Loucy (cell line): Measurements from ENCODE around the gene LGALS3BP.

ENCODE experiments used
- H2AFZ ChIP-seq: fragments of 200-600 bp; sonication (generic); 2 replicates; pipeline ENCODE4 v1.6.0; 2016; ENCODE audit warnings: antibody characterized with exemption, mild to moderate bottlenecking, low read length, moderate library complexity
- H3F3A ChIP-seq: fragments of 200-600 bp; 2 replicates; pipeline ENCODE4 v1.6.0; 2016; ENCODE audit warnings: antibody characterized with exemption, low read depth, mild to moderate bottlenecking
- H3K27me3 ChIP-seq: fragments of 200-600 bp; sonication (generic); 2 replicates; pipeline ENCODE4 v1.6.1; 2014; ENCODE audit warnings: low read length, mild to moderate bottlenecking; ENCODE audit not compliant: insufficient read depth, poor library complexity, severe bottlenecking
- H3K36me3 ChIP-seq: fragments of 200-600 bp; sonication (generic); 2 replicates; pipeline ENCODE4 v1.6.1; 2016; ENCODE audit warnings: low read length; ENCODE audit not compliant: insufficient read depth
- H3K4me1 ChIP-seq: fragments of 200-600 bp; sonication (generic); 2 replicates; pipeline ENCODE4 v1.5.1; 2014; ENCODE audit warnings: low read length, mild to moderate bottlenecking; ENCODE audit not compliant: insufficient read depth, poor library complexity, severe bottlenecking
- H3K4me2 ChIP-seq: fragments of 200-600 bp; sonication (generic); 2 replicates; pipeline ENCODE4 v1.6.0; 2014; ENCODE audit warnings: antibody characterized with exemption, low read length, low read depth, mild to moderate bottlenecking; ENCODE audit not compliant: poor library complexity, severe bottlenecking
- H3K4me3 ChIP-seq: fragments of 200-600 bp; sonication (generic); 2 replicates; pipeline ENCODE4 v1.5.1; 2014; ENCODE audit warnings: low read length, mild to moderate bottlenecking, mixed read lengths; ENCODE audit not compliant: poor library complexity, severe bottlenecking
- H3K79me2 ChIP-seq: fragments of 200-600 bp; sonication (generic); 2 replicates; pipeline ENCODE4 v1.6.1; 2014; ENCODE audit warnings: low read length; ENCODE audit not compliant: insufficient read depth
- H3K9ac ChIP-seq: fragments of 200-600 bp; sonication (generic); 2 replicates; pipeline ENCODE4 v1.6.0; 2014; ENCODE audit warnings: mild to moderate bottlenecking, low read depth, low read length, moderate library complexity; ENCODE audit not compliant: poor library complexity, severe bottlenecking
- H3K9me2 ChIP-seq: fragments of 200-600 bp; sonication (generic); replicated peaks from 2 replicates; pipeline ENCODE4 v1.6.1; 2016; ENCODE audit warnings: low read depth, low read length, mixed read lengths
- H3K9me3 ChIP-seq: fragments of 200-600 bp; sonication (generic); 2 replicates; pipeline ENCODE4 v1.6.1; 2014; ENCODE audit warnings: mild to moderate bottlenecking, antibody characterized with exemption, low read length, low read depth; ENCODE audit not compliant: insufficient read depth
- H4K20me1 ChIP-seq: fragments of 200-600 bp; sonication (generic); 2 replicates; pipeline ENCODE4 v1.6.0; 2014; ENCODE audit warnings: antibody characterized with exemption, low read length, mild to moderate bottlenecking; ENCODE audit not compliant: insufficient read depth, poor library complexity, severe bottlenecking
- EZH2phosphoT487 ChIP-seq: fragments of 200-600 bp; IDR thresholded peaks from 2 replicates; pipeline ENCODE4 v1.6.1; 2018; ENCODE audit warnings: antibody characterized with exemption, mild to moderate bottlenecking, moderate library complexity, borderline replicate concordance
- TF ChIP-seq, protein P1 (sequence below): fragments of 200-600 bp; sonication (generic); conservative IDR thresholded peaks from 2 replicates; pipeline ENCODE4 v1.5.1; 2014; ENCODE audit warnings: mild to moderate bottlenecking, antibody characterized with exemption, low read length

LGALS3BP gene

DNA sequence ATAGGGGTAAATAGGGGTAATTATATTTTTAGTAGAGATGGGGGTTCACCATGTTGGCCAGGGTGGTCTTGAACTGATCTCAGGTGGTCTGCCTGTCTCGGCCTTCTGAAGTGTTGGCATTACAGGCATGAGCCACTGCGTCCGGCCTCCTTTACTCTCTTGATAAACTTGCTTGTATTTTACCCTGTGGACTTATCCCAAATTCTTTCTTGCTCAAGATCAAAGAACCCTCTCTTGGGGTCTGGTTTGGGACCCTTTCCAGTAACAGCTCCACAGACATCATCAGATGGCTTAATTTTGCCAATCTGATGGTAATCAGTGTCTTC is 38.6 kb upstream of the LGALS3BP start:
- no peaks in the 10 kb centered on the region for H3K9me3 ChIP-seq
- no peaks in the 10 kb centered on the region for H3K36me3 ChIP-seq
- H3F3A ChIP-seq: no peaks in the 10 kb centered on the region
- H3K4me2 ChIP-seq: no peak overlapping the region
- H3K4me1 ChIP-seq: no peaks in the 10 kb centered on the region
- no peaks in the 10 kb centered on the region for H3K79me2 ChIP-seq
- H4K20me1 ChIP-seq: no peaks in the 10 kb centered on the region
- no peak overlapping the region for H2AFZ ChIP-seq
- no peak for TF ChIP-seq EZH2phosphoT487
- TF ChIP-seq, protein P1, sequence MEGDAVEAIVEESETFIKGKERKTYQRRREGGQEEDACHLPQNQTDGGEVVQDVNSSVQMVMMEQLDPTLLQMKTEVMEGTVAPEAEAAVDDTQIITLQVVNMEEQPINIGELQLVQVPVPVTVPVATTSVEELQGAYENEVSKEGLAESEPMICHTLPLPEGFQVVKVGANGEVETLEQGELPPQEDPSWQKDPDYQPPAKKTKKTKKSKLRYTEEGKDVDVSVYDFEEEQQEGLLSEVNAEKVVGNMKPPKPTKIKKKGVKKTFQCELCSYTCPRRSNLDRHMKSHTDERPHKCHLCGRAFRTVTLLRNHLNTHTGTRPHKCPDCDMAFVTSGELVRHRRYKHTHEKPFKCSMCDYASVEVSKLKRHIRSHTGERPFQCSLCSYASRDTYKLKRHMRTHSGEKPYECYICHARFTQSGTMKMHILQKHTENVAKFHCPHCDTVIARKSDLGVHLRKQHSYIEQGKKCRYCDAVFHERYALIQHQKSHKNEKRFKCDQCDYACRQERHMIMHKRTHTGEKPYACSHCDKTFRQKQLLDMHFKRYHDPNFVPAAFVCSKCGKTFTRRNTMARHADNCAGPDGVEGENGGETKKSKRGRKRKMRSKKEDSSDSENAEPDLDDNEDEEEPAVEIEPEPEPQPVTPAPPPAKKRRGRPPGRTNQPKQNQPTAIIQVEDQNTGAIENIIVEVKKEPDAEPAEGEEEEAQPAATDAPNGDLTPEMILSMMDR: no peak
- no peak overlapping the region for H3K9ac ChIP-seq
- H3K9me2 ChIP-seq: no peaks in the 10 kb centered on the region
- no peaks in the 10 kb centered on the region for H3K27me3 ChIP-seq
- no peak overlapping the region for H3K4me3 ChIP-seq

GRCh38 chr17:79017546-79018369 is 38.0 kb upstream of the LGALS3BP start:
- H3K36me3 ChIP-seq: no peaks in the 10 kb centered on the region
- no peaks in the 10 kb centered on the region for H3K4me1 ChIP-seq
- no peaks in the 10 kb centered on the region for H3K27me3 ChIP-seq
- no peak overlapping the region for H3K9ac ChIP-seq
- no peak overlapping the region for H3K4me3 ChIP-seq
- H3K9me3 ChIP-seq: no peaks in the 10 kb centered on the region
- no peak overlapping the region for H3K4me2 ChIP-seq
- TF ChIP-seq, protein P1: no peak
- no peak for TF ChIP-seq EZH2phosphoT487
- no peaks in the 10 kb centered on the region for H3K9me2 ChIP-seq
- no peak overlapping the region for H2AFZ ChIP-seq
- no peaks in the 10 kb centered on the region for H3F3A ChIP-seq
- H4K20me1 ChIP-seq: no peaks in the 10 kb centered on the region
- no peaks in the 10 kb centered on the region for H3K79me2 ChIP-seq

DNA sequence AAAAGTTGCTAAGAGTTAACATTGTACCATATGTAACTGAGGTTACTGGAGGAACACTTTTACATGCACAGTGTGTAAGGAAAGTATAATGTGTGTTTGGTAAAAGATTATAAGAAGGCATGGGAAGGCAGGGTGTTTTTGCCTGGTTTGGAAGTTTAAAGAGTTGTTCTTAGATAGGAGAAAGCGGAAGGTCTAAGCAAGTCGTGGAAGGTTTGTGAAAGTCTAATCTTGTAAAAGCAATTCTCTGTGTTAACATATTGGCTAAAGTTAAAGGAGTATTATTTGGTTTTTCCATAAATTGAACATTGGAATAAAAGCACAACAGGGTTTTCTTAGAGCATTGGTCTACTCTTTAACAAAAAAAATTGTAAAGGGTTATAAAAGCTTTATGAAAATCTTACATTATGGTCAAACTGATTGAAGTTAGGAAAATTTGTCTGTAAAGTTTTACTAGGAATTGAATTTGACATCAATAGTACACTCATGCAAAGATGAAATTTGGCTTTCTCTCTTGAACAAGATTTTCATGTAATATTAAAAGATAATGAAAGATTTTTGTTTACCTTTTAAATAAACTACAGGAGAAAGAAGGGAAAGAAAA is 34.5 kb upstream of the LGALS3BP start:
- H3K4me3 ChIP-seq: no peak overlapping the region
- H3F3A ChIP-seq: no peaks in the 10 kb centered on the region
- H2AFZ ChIP-seq: no peak overlapping the region
- TF ChIP-seq, protein P1: no peak
- no peaks in the 10 kb centered on the region for H3K9me3 ChIP-seq
- no peaks in the 10 kb centered on the region for H3K9me2 ChIP-seq
- peaks cover 3% of the 10 kb centered on the region for H3K79me2 ChIP-seq
- no peaks in the 10 kb centered on the region for H3K36me3 ChIP-seq
- H3K27me3 ChIP-seq: no peaks in the 10 kb centered on the region
- H4K20me1 ChIP-seq: no peaks in the 10 kb centered on the region
- no peak overlapping the region for H3K9ac ChIP-seq
- no peaks in the 10 kb centered on the region for H3K4me1 ChIP-seq
- H3K4me2 ChIP-seq: no peak overlapping the region
